ENCODE measurements around the gene PIGL. TPM values are rescaled to one million over a fixed set of nuclear protein-coding genes. Genes with fewer than 3 reads are reported as not detected.
"Not testable (repeated sequence)": the region's sequence is repeated elsewhere in the genome, so short reads cannot be mapped to it uniquely, and the experiment has no call there.

The PIGL gene
- total RNA-seq, 1 experiment from 2014 or later: 29.3 TPM

- not testable (repeated sequence) for DNase-seq (ENCODE audit: low spot score)
These were observed 539 bp upstream of the PIGL start for GRCh38 chr17:16216341-16217001.

- DNase-seq (ENCODE audit: low spot score): no peak
These were observed 5.4 kb downstream of the PIGL start for GRCh38 chr17:16222406-16222805.

GRCh38 chr17:16229912-16230561 is 13.0 kb downstream of the PIGL start:
- not testable (repeated sequence) for DNase-seq (ENCODE audit: low spot score)

- no peak for DNase-seq (ENCODE audit: low spot score)
These were observed 15.4 kb downstream of the PIGL start for GRCh38 chr17:16232391-16232790.

GRCh38 chr17:16239931-16240330 is 22.9 kb downstream of the PIGL start:
- no peak for DNase-seq (ENCODE audit: low spot score)

- no peak for DNase-seq (ENCODE audit: low spot score)
These were observed 24.9 kb downstream of the PIGL start for GRCh38 chr17:16241906-16242399.

- no peak for DNase-seq (ENCODE audit: low spot score)
These were observed 26.4 kb downstream of the PIGL start for GRCh38 chr17:16243385-16243784.

- peak; percentile 29 for DNase-seq (ENCODE audit: low spot score)
These were observed 27.0 kb downstream of the PIGL start for GRCh38 chr17:16243801-16244567.

- DNase-seq (ENCODE audit: low spot score): no peak
These were observed 30.6 kb downstream of the PIGL start for GRCh38 chr17:16247586-16247984.

- no peak for DNase-seq (ENCODE audit: low spot score)
These were observed 33.6 kb downstream of the PIGL start for GRCh38 chr17:16250635-16251034.

GRCh38 chr17:16251043-16251442 is 34.0 kb downstream of the PIGL start:
- no peak for DNase-seq (ENCODE audit: low spot score)

- DNase-seq (ENCODE audit: low spot score): no peak
These were observed 34.5 kb downstream of the PIGL start for GRCh38 chr17:16251556-16251955.

- no peak for DNase-seq (ENCODE audit: low spot score)
These were observed 37.9 kb downstream of the PIGL start for GRCh38 chr17:16254773-16255400.

- DNase-seq (ENCODE audit: low spot score): no peak
These were observed 38.5 kb downstream of the PIGL start for GRCh38 chr17:16255481-16255921.

GRCh38 chr17:16258901-16259300 is 41.9 kb downstream of the PIGL start:
- DNase-seq (ENCODE audit: low spot score): no peak

- DNase-seq (ENCODE audit: low spot score): no peak
These were observed 42.9 kb downstream of the PIGL start for GRCh38 chr17:16259926-16260325.

GRCh38 chr17:16261049-16261448 is 44.0 kb downstream of the PIGL start:
- no peak for DNase-seq (ENCODE audit: low spot score)

GRCh38 chr17:16262201-16262600 is 45.2 kb downstream of the PIGL start:
- no peak for DNase-seq (ENCODE audit: low spot score)

GRCh38 chr17:16267174-16267573 is 50.2 kb downstream of the PIGL start:
- DNase-seq (ENCODE audit: low spot score): no peak

- peak; percentile 65 for DNase-seq (ENCODE audit: low spot score)
These were observed 52.6 kb downstream of the PIGL start for GRCh38 chr17:16269658-16270057.

- no peak for DNase-seq (ENCODE audit: low spot score)
These were observed 55.3 kb downstream of the PIGL start for GRCh38 chr17:16272111-16272840.
